Measurements from ENCODE around the gene CFAP119.

- TF ChIP-seq MXI1 (IDR thresholded peaks at IDR 0.05; ENCODE audit: low read depth, low read length) = no peak
- no peak for TF ChIP-seq EZH2phosphoT487 (IDR thresholded peaks at IDR 0.05; ENCODE audit: borderline replicate concordance, low read depth)
- TF ChIP-seq EP300 (IDR thresholded peaks at IDR 0.05; ENCODE audit: borderline replicate concordance in 1 of 2, low read depth in 1 of 2, low read length in 1 of 2) = no peak
- no peak for TF ChIP-seq CTCF (IDR thresholded peaks at IDR 0.05)
- TF ChIP-seq REST (IDR thresholded peaks at IDR 0.05; ENCODE audit: low read depth, low read length) = no peak
- TF ChIP-seq RCOR1 (IDR thresholded peaks at IDR 0.05; ENCODE audit: low read length) = no peak
- no peak for TF ChIP-seq GATA2 (CRISPR knock-in tag; IDR thresholded peaks at IDR 0.05)
- TF ChIP-seq RFX5 (IDR thresholded peaks at IDR 0.05; ENCODE audit: low read length) = no peak
- no peak for TF ChIP-seq NFIC (IDR thresholded peaks at IDR 0.05; ENCODE audit: borderline replicate concordance)
- TF ChIP-seq POLR2AphosphoS5 (IDR thresholded peaks at IDR 0.05; ENCODE audit: low read depth, low read length) = no peak
Measured at GRCh38 chr16:30758988-30759491, 2.8 kb downstream of the CFAP119 start.

Measured in SK-N-SH (cell line).